BLaER1 treated with 17β-estradiol and CSF1 and Interleukin-3, amounts not matched to agents 10 nM and 100 nM (cell line): ENCODE measurements around the gene NDUFB10.
A peak's percentile ranks its signal among the peaks of the same experiment; 100 is the strongest.

ENCODE experiments used
- H3K27ac ChIP-seq, 11 experiments: shearing (Covaris generic); formaldehyde crosslinking; 2 replicates each; pipeline ENCODE4 v1.8.1; 2022
- H3K27me3 ChIP-seq, 11 experiments: shearing (Covaris generic); formaldehyde crosslinking; 2 replicates each; pipeline ENCODE4 v1.8.1; 2022
- H3K36me3 ChIP-seq, 11 experiments: shearing (Covaris generic); formaldehyde crosslinking; 2 replicates each; pipeline ENCODE4 v1.8.1; 2022
- H3K4me1 ChIP-seq, 10 experiments: shearing (Covaris generic); formaldehyde crosslinking; 2 replicates each; pipeline ENCODE4 v1.8.1; 2022
- H3K4me2 ChIP-seq, 11 experiments: shearing (Covaris generic); formaldehyde crosslinking; 2 replicates each; pipeline ENCODE4 v1.8.1; 2022
- H3K4me3 ChIP-seq, 10 experiments: shearing (Covaris generic); formaldehyde crosslinking; 2 replicates each; pipeline ENCODE4 v1.8.1; 2022
- H3K9ac ChIP-seq, 11 experiments: shearing (Covaris generic); formaldehyde crosslinking; 2 replicates each; pipeline ENCODE4 v1.8.1; 2022
- H3K9me3 ChIP-seq, 11 experiments: shearing (Covaris generic); formaldehyde crosslinking; replicated peaks in 1 of 11; 2 replicates each; pipeline ENCODE4 v1.8.1; 2022
- H4K20me1 ChIP-seq, 11 experiments: shearing (Covaris generic); formaldehyde crosslinking; 2 replicates each; pipeline ENCODE4 v1.8.1; 2022
- Cebpa-rat ChIP-seq, 11 experiments: shearing (Covaris generic); IDR thresholded peaks; 2 replicates each; pipeline ENCODE4 v1.8.1; 2022

The NDUFB10 gene

DNA sequence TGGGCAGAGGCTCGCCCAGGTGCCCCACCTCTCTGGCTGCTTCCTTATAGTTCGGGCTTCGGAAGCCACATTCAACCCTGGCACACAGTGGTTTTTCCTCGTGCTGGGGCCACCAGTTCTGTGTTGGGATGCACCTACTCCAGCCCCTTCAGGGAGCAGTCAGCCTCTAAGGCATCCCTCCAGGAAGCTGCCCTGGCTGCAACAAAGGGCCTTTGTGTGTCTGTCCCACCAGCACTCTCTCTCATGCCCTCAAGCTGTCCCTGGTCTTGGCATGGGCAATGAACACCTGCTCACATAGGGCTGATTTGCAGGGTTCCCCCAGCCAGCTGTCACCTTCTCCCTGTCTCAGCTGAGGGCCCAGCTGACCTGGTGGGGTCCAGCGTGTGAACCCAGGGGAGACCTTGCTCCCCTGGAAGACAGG, 22.7 kb downstream of the NDUFB10 start:
- H4K20me1 ChIP-seq: peaks cover 0 to 85% (median 69%) of the 10 kb centered on the region in 11 experiments; a peak in 19 of 22 replicates
- H3K9ac ChIP-seq: no peak overlapping the region
- H3K4me2 ChIP-seq: no peak overlapping the region
- no peak overlapping the region for H3K27ac ChIP-seq
- no peaks in the 10 kb centered on the region for H3K9me3 ChIP-seq
- peaks cover 60 to 75% (median 68%) of the 10 kb centered on the region in 11 experiments for H3K27me3 ChIP-seq
- H3K36me3 ChIP-seq: peaks cover 39 to 48% (median 43%) of the 10 kb centered on the region in 11 experiments
- H3K4me3 ChIP-seq: no peak overlapping the region
- TF ChIP-seq Cebpa-rat (IDR thresholded peaks at IDR 0.05): no peak
- H3K4me1 ChIP-seq: peaks cover 18 to 43% (median 27%) of the 10 kb centered on the region in 10 experiments

DNA sequence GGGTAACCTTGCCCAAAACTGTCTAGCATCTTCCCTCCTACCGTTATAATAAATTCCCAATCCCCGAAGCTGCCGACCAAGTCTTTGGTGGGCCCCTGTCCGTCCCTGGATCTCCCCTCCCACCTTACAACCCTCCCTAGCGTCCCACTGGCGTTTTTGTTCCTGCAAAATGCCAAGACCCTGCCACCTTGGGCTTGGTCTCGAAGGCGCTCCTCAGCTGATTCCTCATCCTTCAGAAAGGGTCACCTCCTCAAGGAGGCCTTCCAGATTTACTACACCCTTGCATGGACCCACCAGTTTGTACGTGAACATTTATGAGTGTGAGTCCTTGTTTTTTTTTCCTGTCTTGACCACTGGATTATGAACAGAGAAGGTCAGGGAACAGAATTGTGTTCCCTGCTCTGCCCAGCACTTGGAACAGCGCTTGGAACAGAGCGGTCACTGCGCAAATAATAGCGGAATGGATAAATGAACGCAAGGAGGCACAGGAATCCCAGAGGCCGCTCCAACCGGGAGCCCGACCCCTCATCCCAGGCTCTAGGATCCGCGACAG, 23.7 kb downstream of the NDUFB10 start:
- H3K36me3 ChIP-seq: peaks cover 32 to 41% (median 35%) of the 10 kb centered on the region in 11 experiments
- peak overlapping the region; percentile 91 to 99 (median 97) for H3K4me2 ChIP-seq
- H3K27ac ChIP-seq: no peak overlapping the region
- H3K4me1 ChIP-seq: peaks cover 18 to 43% (median 27%) of the 10 kb centered on the region in 10 experiments
- H3K27me3 ChIP-seq: peaks cover 56 to 72% (median 66%) of the 10 kb centered on the region in 11 experiments
- H3K9me3 ChIP-seq: no peaks in the 10 kb centered on the region
- no peak for TF ChIP-seq Cebpa-rat (IDR thresholded peaks at IDR 0.05)
- peaks cover 0 to 81% (median 63%) of the 10 kb centered on the region in 11 experiments; a peak in 19 of 22 replicates for H4K20me1 ChIP-seq
- peak overlapping the region; percentile 84 to 94 (median 91); a peak in 21 of 22 replicates for H3K9ac ChIP-seq
- peak overlapping the region; percentile 71 to 87 (median 81) for H3K4me3 ChIP-seq

- Histone ChIP-seq H3K4me1 (peaks cover 18 to 43% (median 27%) of the 10 kb centered on the region in 10 experiments), H3K27me3 (peaks cover 53 to 72% (median 66%) of the 10 kb centered on the region in 11 experiments), H3K9ac (peak within 1 kb of the TSS; percentile 84 to 94 (median 91)), H3K36me3 (peaks cover 25 to 34% (median 28%) of the 10 kb centered on the region in 11 experiments), H3K4me2 (peak within 1 kb of the TSS; percentile 96 to 99 (median 98)), H3K9me3 (no peaks in the 10 kb centered on the region), H3K4me3 (peak within 1 kb of the TSS; percentile 71 to 87 (median 81)), H3K27ac (peak within 1 kb of the TSS; percentile 72 to 90 (median 82)), H4K20me1 (peaks cover 0 to 77% (median 57%) of the 10 kb centered on the region in 11 experiments; a peak in 19 of 22 replicates)
- TF ChIP-seq Cebpa-rat (IDR thresholded peaks at IDR 0.05): no peak
Observed at GRCh38 chr16:1983544-1984346, 24.4 kb downstream of the NDUFB10 start, which contains the start of gene GFER. GFER (plus strand) TSS chr16:1984193; CDS start chr16:1984219, 26 bp downstream.

- H3K4me3 ChIP-seq: peak overlapping the region; percentile 71 to 87 (median 81)
- peaks cover 18 to 40% (median 26%) of the 10 kb centered on the region in 10 experiments for H3K4me1 ChIP-seq
- H3K27me3 ChIP-seq: peaks cover 53 to 72% (median 66%) of the 10 kb centered on the region in 11 experiments
- peak overlapping the region; percentile 84 to 94 (median 91) for H3K9ac ChIP-seq
- H3K36me3 ChIP-seq: peaks cover 17 to 26% (median 21%) of the 10 kb centered on the region in 11 experiments
- TF ChIP-seq Cebpa-rat (IDR thresholded peaks at IDR 0.05): no peak
- H3K4me2 ChIP-seq: peak overlapping the region; percentile 96 to 99 (median 98)
- H4K20me1 ChIP-seq: peaks cover 0 to 77% (median 52%) of the 10 kb centered on the region in 11 experiments; a peak in 19 of 22 replicates
- H3K27ac ChIP-seq: peak overlapping the region; percentile 72 to 90 (median 82)
- H3K9me3 ChIP-seq: no peaks in the 10 kb centered on the region
Observed at GRCh38 chr16:1984347-1985225, 25.2 kb downstream of the NDUFB10 start.

DNA sequence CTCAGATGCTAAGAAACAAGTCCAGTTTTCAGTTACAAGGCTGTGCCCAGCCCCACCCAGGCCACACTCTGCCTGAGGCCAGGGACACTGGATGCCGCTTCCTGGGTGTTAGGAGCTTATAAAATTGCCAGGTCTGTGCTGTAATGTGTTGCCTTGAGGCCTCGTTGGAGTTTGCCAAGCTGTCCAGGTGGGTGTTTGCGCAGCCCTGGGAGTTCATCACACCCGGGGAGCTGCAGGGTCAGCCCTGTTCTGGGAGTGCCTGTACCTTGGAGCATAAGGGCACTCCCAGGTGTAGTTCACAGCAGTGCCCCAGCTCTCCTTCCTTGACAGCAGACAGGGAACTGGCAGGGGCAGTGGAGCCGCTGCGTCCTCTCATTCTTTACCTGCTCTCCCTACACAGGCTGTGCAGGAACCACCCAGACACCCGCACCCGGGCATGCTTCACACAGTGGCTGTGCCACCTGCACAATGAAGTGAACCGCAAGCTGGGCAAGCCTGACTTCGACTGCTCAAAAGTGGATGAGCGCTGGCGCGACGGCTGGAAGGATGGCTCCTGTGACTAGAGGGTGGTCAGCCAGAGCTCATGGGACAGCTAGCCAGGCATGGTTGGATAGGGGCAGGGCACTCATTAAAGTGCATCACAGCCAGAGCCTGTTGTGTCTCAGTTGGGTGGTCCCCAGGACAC, 26.3 kb downstream of the NDUFB10 start:
- Histone ChIP-seq H3K4me3 (peak overlapping the region; percentile 71 to 87 (median 81)), H3K36me3 (peaks cover 16 to 23% (median 21%) of the 10 kb centered on the region in 11 experiments), H3K27me3 (peaks cover 53 to 72% (median 66%) of the 10 kb centered on the region in 11 experiments), H4K20me1 (peaks cover 0 to 73% (median 44%) of the 10 kb centered on the region in 11 experiments; a peak in 19 of 22 replicates), H3K9me3 (no peaks in the 10 kb centered on the region), H3K27ac (no peak overlapping the region), H3K9ac (peak overlapping the region; percentile 84 to 94 (median 91); a peak in 20 of 22 replicates), H3K4me1 (peaks cover 22 to 36% (median 29%) of the 10 kb centered on the region in 10 experiments), H3K4me2 (peak overlapping the region; percentile 96 to 99 (median 98))
- TF ChIP-seq Cebpa-rat (IDR thresholded peaks at IDR 0.05): no peak

- Histone ChIP-seq H3K9me3 (peaks cover 0 to under 1% (median 0%) of the 10 kb centered on the region in 11 experiments; a peak in 2 of 22 replicates), H3K4me3 (no peak overlapping the region), H3K27ac (no peak overlapping the region), H3K9ac (no peak overlapping the region; a peak in 1 of 22 replicates), H3K4me1 (peaks cover 35 to 50% (median 42%) of the 10 kb centered on the region in 10 experiments), H3K36me3 (peaks cover 16 to 23% (median 21%) of the 10 kb centered on the region in 11 experiments), H3K27me3 (peaks cover 51 to 71% (median 64%) of the 10 kb centered on the region in 11 experiments), H3K4me2 (no peak overlapping the region), H4K20me1 (peaks cover 0 to 68% (median 32%) of the 10 kb centered on the region in 11 experiments; a peak in 17 of 22 replicates)
- no peak for TF ChIP-seq Cebpa-rat (IDR thresholded peaks at IDR 0.05)
Observed at GRCh38 chr16:1987198-1987597, 27.9 kb downstream of the NDUFB10 start.

GRCh38 chr16:1989209-1990100, 30.1 kb downstream of the NDUFB10 start, which contains the start of gene SYNGR3:
SYNGR3 (plus strand) TSS chr16:1989970; CDS start chr16:1990103, 133 bp downstream.
- H3K36me3 ChIP-seq: peaks cover 16 to 23% (median 21%) of the 10 kb centered on the region in 11 experiments
- peak within 1 kb of the TSS; percentile 18 to 45 (median 26); a peak in 12 of 20 replicates for H3K4me3 ChIP-seq
- peak within 1 kb of the TSS; percentile 61 to 83 (median 75) for H3K4me2 ChIP-seq
- no peak within 1 kb of the TSS for H3K27ac ChIP-seq
- peaks cover 35 to 62% (median 51%) of the 10 kb centered on the region in 10 experiments for H3K4me1 ChIP-seq
- no peak for TF ChIP-seq Cebpa-rat (IDR thresholded peaks at IDR 0.05)
- peaks cover 0 to 10% (median 0%) of the 10 kb centered on the region in 11 experiments; a peak in 8 of 22 replicates for H3K9me3 ChIP-seq
- H4K20me1 ChIP-seq: peaks cover 0 to 55% (median 18%) of the 10 kb centered on the region in 11 experiments; a peak in 15 of 22 replicates
- H3K9ac ChIP-seq: no peak within 1 kb of the TSS; a peak in 2 of 22 replicates
- H3K27me3 ChIP-seq: peaks cover 40 to 60% (median 54%) of the 10 kb centered on the region in 11 experiments
